HG02943 (cell line): Measurements from ENCODE around the gene ZFPM1.

Source experiments
- ATAC-seq: cut with Tn5 transposase; IDR thresholded peaks from one replicate; pipeline ENCODE4 v1.9.1; 2021; ENCODE audit warnings: mild to moderate bottlenecking, low read depth, moderate library complexity; ENCODE audit not compliant: unreplicated experiment

Gene ZFPM1

GRCh38 chr16:88416686-88417085 is 36.4 kb upstream of the ZFPM1 start:
- ATAC-seq: no peak

GRCh38 chr16:88417684-88418476 is 35.2 kb upstream of the ZFPM1 start:
- ATAC-seq: no peak

DNA sequence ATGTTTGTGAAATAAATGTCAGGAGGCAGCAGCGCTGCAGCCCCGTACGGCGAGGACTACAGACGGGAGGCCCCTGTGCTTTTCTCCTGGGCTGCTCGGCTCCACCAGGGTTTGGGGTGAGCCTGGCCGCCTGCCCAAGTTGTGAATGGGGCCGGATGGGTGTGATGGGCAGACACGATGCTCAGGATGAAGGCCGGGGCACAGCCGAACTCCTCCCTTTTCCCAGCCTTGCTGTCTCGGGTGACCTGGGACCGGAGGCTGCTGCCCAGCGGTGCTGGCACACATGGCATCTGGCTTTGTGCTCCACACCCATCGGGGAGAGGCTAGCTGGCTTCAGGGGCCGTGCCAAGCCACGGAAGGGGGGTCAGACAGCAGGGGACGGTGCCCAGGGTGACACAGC is 34.2 kb upstream of the ZFPM1 start:
- no peak for ATAC-seq

- ATAC-seq: no peak
Observed at GRCh38 chr16:88419790-88420189, 33.3 kb upstream of the ZFPM1 start.

- ATAC-seq: no peak
Observed at GRCh38 chr16:88420496-88420895, 32.6 kb upstream of the ZFPM1 start.

- no peak for ATAC-seq
Observed at GRCh38 chr16:88421301-88421700, 31.8 kb upstream of the ZFPM1 start.

DNA sequence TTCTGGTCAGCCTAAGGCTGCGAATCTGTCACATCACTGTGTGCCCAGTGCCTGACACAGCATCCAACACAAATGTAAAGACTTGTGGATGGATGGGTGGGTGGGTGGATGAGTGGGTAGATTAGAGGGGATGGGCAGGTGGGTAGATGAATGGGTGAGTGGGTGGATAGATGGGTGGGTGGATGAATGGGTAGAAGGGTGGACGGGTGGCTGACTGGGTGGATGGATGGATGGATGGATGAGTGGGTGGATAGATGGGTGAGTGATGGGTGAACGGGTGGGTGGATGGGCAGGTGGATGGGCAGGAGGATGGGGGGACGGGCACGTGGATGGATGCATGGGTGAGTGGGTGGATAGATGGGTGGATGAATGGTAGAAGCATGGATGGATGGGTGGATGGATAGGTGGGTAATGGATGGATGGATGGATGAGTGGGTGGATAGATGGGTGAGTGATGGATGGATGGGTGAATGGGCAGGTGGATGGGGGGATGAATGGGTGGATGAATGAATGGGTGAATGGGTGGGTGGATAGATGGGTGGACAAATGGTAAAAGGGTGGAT is 31.1 kb upstream of the ZFPM1 start:
- no peak for ATAC-seq

GRCh38 chr16:88422733-88423447 is 30.2 kb upstream of the ZFPM1 start:
- ATAC-seq: no peak

GRCh38 chr16:88423448-88423850 is 29.6 kb upstream of the ZFPM1 start:
- ATAC-seq: no peak

- ATAC-seq: no peak
Observed at GRCh38 chr16:88424587-88425235, 28.4 kb upstream of the ZFPM1 start.

GRCh38 chr16:88426018-88426417 is 27.1 kb upstream of the ZFPM1 start:
- no peak for ATAC-seq

GRCh38 chr16:88427376-88427775 is 25.7 kb upstream of the ZFPM1 start:
- ATAC-seq: no peak

DNA sequence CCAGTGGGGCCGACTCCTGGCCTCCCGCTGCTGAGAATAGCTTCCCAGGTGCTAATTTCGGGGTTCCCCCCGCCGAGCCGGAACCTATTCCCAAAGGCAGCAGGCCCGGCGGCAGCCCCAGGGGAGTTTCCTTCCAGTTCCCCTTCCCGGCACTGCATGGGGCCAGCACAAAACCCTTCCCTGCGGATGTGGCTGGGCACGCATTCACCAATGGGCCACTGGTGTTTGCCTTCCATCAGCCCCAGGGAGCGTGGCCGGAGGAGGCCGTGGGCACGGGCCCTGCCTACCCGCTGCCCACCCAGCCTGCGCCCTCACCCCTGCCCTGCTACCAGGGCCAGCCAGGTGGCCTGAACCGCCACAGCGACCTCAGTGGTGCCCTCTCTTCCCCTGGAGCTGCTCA is 24.9 kb upstream of the ZFPM1 start:
- ATAC-seq: no peak

GRCh38 chr16:88428616-88429386 is 24.3 kb upstream of the ZFPM1 start:
- no peak for ATAC-seq

- no peak for ATAC-seq
Observed at GRCh38 chr16:88429387-88430184, 23.5 kb upstream of the ZFPM1 start.

DNA sequence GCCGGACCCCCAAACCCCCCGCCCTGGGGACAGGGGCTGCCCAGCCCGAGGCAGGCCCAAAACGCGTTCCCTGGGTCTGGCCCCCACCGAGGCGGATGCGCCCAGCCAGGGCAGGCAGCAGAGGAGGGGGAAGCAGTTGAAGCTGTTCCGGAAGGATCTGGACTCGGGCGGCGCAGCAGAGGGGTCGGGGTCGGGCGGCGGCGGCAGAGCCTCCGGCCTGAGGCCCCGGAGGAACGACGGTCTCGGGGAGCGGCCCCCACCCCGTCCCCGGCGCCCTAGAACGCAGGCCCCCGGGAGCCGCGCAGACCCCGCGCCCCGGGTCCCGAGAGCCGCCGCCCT is 22.9 kb upstream of the ZFPM1 start:
- no peak for ATAC-seq

GRCh38 chr16:88430524-88431446 is 22.3 kb upstream of the ZFPM1 start:
- no peak for ATAC-seq

- ATAC-seq: no peak
Observed at GRCh38 chr16:88431651-88432050, 21.4 kb upstream of the ZFPM1 start.

GRCh38 chr16:88432174-88432573 is 20.9 kb upstream of the ZFPM1 start:
- no peak for ATAC-seq
